Stimulated activated CD8-positive, alpha-beta memory T cell treated with anti-CD3 and anti-CD28 coated beads, Interleukin-4, amount 100 ng/mL, for 4 hours (primary cell): ENCODE results near the gene NOSTRIN.
"Not testable (repeated sequence)": the region's sequence is repeated elsewhere in the genome, so short reads cannot be mapped to it uniquely, and the experiment has no call there.

Experiments
- DNase-seq, 2 donors: peaks; one replicate each; pipeline ENCODE4 v3.0.0-alpha.2; 2020; ENCODE audit warnings: low read depth in 2 of 2, low spot score in 1 of 2

The NOSTRIN gene

DNA sequence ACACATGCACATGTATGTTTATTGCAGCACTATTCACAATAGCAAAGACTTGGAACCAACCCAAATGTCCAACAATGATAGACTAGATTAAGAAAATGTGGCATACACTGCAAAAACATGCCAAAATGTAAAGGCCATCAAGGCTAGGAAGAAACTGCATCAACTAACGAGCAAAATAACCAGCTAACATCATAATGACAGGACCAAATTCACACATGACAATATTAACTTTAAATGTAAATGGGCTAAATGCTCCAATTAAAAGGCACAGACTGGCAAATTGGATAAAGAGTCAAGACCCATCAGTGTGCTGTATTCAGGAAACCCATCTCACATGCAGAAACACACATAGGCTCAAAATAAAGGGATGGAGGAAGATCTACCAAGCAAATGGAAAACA is 64.7 kb downstream of the NOSTRIN start:
- not testable (repeated sequence) for DNase-seq

DNA sequence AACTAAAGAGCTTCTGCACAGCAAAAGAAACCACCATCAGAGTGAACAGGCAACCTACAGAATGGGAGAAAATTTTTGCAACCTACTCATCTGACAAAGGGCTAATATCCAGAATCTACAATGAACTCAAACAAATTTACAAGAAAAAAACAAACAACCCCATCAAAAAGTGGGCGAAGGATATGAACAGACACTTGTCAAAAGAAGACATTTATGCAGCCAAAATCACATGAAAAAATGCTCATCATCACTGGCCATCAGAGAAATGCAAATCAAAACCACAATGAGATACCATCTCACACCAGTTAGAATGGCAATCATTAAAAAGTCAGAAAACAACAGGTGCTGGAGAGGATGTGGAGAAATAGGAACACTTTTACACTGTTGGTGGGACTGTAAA is 67.9 kb downstream of the NOSTRIN start:
- DNase-seq = not testable (repeated sequence)

DNA sequence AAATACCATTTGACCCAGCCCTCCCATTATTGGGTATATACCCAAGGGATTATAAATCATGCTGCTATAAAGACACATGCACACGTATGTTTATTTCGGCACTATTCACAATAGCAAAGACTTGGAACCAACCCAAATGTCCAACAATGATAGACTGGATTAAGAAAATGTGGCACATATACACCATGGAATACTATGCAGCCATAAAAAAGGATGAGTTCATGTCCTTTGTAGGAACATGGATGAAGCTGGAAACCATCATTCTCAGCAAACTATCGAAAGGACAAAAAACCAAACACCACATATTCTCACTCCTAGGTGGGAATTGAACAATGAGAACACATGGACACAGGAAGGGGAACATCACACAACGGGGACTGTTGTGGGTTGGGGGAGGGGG is 68.4 kb downstream of the NOSTRIN start:
- not testable (repeated sequence) for DNase-seq

DNA sequence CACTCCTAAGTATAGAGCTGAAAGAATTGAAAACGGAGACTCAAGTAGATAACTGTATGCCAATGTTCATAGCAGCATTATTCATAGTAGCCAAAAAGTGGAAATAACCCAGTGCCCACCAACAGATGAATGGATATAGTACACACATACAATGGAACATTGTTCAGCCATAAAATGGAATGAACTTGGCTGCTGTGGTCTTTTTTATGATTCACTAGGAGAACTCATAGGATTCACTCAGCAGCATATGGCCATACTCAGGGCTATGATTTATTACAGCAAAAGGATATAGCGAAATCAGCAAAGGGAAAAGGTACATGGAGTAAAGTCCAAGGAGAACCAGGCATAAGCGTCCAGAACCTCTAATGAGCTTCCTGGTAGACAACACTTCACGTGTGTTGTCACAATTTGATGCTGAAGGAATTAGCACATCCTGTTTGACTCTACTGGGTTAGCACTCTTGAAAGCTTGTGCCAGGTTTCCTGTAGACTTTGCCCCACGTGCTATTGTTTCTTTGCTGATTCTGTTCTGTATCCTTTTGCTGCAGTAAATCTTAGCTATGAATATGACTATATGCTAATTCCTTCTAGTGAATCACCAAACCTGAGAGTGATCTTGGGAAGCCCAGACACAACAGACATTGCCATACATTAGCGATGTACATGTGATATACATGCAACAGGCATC is 72.1 kb downstream of the NOSTRIN start:
- DNase-seq = no peak

DNA sequence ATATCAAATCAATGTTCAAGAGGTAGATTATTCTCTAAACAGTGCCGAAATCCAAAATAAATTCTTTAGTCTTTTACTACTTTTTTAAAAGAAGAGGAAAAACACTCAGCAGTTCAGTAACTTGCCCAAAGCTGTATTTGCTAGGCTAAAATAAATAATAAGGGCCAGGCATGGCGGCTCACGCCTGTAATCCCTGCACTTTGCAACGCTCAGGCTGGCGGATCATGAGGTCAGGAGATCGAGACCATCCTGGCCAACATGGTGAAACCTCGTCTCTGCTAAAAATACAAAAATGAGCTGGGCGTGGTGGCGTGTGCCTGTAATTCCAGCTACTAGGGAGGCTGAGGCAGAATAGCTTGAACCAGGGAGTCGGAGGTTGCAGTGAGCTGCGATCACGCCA is 79.7 kb downstream of the NOSTRIN start:
- DNase-seq = not testable (repeated sequence)

DNA sequence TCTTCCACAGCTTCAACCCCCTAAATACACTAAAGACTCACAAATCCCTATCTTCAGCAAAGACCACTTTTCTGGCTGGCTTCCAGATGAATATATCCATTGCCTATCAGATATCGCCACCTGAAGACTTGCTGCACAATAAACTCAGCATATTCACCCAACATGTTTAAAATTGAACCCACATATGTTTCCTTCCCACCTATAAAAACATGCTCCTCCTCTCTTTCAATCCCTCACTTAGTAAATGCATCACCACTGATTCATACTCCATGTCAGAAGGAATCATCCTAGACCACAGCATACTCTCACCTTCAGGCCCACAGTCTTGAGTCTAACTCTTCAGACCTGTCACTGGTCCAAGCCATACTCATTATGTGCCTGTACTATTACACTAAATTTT is 82.5 kb downstream of the NOSTRIN start:
- no peak for DNase-seq

DNA sequence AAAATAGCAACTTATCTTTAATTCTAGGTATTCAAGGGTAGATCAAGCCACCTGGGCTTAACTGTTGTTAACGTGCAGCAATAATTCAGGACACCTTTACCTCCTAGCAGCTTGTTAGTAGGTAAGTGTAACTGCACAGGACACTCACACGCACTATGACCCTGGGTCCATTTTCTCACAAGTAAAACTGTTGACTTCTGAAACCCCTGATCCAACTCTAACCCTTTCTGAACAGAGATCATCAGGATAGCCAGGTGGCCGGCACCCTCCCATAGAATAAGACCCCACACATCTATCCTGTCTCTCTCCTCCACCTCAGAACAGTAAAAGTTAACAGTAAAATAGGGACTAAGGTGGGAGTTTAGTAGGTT is 87.2 kb downstream of the NOSTRIN start:
- no peak for DNase-seq

DNA sequence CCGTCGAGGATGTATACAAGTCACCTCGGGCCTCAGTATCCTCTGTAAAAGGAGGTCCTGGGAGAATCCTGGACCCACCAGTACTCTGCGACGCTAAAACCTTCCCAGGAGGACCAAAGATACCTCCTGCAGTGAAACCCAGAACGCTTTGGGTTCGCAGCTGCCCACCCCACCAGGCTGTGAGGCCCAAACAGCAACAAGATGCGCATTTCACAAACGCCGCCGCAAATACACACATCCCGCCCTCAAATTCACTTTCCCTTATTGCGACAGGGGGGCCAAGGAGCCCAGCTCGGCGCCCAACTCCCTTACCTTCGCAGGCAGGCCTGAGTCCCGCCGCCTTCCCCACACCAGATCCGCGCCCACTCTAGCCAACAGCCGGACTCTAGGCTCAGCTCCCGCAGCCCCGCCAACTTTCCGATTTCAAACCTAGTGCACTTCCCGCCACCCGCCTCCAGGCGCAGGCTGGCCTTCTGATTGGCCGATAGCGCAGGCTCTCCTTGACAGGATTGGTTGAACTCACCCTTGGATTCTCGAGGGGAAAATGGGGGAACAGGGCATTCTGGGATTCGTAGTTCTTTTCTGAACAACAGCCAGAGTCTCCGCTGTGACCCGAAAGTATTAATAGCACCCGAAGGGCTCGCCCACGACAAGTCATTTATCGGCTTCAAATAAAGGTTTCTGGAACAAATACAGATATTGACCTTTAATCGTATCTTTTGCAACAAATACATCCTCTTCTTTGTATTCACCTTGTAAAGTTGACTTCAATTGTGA is 87.8 kb downstream of the NOSTRIN start, which contains the start of gene SPC25:
TSS of gene SPC25 (minus strand) at position 425 of the 777 bp plus-strand sequence. CDS start 911 bp downstream, outside the sequence.
- peak; percentile 58 to 63 for DNase-seq

DNA sequence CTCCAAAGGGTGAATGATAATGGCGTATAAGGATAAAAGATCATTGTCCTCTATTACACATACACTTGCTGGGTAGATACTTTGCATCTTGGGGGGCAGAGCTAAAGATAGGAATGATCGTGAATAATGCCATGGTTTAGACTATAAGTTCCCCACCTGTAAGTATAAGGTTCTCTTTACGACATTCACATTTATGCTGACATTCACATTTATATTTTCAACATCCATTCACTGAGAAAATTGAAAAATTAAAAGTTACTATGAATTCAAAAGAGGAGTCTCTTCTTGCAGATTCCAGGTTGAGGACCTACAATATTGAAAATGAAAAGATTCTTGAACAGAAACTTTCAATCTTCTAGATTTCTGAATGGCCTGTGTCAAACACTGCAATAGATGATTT is 89.9 kb downstream of the NOSTRIN start:
- DNase-seq = no peak

DNA sequence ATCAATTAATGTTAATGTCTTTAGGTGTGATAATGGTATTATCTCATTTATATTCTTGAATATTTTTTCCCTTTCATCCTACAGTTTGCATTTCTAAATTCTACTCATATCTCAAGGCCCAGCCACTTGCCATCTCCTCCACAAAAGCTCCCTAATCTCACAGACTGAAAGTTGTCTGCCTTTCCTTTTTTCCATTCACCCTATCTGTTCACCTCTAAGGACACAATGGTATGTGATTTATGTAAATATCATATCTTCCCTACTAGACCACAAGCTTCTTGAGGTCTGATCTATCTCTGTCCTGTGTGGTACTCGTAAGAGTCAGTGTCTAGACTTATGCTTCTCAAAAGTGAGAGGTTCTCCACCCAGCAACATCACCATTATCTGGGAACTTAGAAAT is 91.7 kb downstream of the NOSTRIN start:
- DNase-seq = no peak

DNA sequence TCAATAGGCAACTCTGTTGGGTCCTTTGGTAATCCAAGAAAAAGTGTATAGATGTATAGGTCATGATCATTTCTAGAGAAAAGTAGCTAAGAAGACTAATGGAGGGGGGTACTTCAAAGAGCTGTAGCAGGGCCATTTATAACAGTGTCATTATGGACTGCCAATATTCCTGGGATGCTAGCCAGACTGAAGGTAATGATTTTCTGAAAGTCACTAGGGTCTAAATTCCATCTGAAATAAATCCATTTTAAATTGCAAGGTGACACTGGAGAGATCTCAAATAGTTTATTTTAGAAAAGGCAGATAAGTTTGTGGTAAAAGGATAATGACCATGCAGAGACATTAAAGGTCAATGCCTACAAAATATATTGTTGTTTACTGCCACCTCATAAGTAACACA is 92.3 kb downstream of the NOSTRIN start:
- no peak for DNase-seq

DNA sequence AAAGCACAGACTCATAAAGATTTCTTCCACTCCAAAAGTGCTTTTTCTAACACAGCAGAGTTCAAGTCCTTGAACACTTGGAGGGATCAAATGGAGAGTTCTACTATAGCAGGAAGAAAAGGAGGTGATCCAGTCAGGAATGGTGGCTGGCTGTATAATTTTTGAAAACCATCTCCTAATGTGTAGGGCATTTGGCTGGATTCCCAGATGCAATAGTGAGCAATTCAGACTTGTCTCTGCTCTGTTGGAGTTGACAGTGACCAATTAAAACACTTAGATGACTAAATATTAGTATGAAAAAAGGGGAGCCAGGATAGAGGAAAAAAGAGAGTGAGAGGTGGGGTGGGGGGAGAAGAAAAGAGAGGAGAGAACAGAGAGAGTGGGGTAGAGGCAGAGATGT is 93.3 kb downstream of the NOSTRIN start:
- no peak for DNase-seq

DNA sequence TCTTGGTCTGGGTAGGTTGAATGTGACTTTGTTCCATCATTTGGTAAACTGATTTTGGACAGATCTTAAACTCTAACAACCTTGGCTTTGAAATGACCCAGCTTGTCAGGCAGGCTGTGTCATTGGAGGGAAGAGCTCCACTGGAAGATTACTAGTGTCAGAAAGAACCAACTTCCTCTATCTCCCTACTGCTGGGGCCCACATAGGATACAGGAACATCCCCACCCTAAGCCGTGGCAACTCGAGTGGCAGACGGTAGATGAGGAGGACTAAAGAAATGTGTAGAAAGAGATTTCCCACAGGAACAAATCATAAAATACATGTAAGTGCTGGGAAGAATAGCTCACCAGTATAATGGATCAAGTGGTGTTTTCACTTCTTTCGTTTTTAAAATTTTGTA is 94.3 kb downstream of the NOSTRIN start:
- no peak for DNase-seq

DNA sequence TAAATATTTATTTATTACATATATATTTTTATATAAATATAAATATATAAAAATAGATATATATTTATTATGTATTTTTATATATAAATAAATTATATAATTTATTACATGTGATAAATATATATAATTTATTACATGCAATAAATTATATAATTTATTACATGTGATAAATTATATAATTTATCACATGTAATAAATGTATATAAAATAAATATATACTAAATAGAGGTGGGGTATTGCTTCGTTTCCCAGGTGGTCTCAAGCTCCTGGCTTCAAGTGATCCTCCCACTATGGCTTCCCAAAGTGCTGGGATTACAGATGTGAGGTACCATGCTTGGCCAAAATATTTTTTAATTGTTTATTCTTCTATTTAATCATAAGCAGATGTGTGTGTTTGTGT is 95.0 kb downstream of the NOSTRIN start:
- no peak for DNase-seq

DNA sequence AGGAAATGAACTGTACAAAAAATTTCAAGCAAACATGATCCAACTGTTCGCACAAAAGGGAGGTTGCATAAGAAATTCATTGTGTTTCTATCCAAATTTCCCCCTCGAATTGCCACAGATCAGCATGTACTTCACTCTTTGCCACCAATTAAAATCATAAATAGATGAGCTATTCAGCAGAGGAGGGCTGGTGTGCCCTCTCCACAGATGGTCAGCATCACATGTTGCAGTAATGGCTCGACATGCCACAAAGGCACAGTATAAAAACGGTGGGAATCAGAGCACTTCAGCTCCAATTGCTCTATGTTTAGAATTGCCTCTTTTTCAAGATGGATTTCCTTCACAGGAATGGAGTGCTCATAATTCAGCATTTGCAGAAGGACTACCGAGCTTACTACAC is 98.6 kb downstream of the NOSTRIN start, which contains the start of gene G6PC2:
TSS of gene G6PC2 (plus strand) at position 289 of the 400 bp plus-strand sequence. CDS start at position 330, 41 bp downstream.
- DNase-seq = no peak

DNA sequence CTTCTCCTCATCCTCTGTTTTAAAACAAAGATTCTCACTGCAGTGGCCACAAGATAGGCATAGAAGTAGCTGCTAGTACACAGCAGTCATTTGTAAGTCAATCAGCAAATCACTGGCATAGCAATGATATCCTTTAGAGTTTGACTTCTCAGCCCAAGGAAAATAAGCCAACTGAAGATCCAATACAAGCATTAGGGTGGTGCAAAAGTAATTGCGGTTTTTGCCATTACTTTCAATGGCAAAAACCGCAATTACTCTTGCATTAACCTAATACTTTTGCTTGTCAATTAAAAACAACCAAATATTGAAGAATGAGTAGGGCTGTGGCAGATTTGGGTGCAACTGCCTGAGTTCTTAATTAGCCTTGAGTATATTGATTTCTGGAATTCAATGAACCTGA is 101.5 kb downstream of the NOSTRIN start:
- DNase-seq = no peak

DNA sequence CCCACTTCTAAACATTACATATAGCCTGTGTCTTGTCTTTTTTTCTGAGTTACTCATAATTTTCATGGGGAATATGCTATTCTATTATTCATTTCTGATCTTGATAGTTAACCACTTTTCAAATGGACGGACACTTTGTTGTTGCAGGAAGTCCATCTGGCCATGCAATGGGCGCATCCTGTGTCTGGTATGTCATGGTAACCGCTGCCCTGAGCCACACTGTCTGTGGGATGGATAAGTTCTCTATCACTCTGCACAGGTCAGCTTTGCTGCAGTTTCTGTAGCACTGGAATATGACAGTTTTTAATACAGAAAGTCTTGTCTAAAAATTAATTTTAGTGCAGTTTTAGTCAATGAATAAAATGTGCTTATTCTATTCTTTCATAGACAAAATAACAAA is 101.9 kb downstream of the NOSTRIN start:
- DNase-seq = no peak

DNA sequence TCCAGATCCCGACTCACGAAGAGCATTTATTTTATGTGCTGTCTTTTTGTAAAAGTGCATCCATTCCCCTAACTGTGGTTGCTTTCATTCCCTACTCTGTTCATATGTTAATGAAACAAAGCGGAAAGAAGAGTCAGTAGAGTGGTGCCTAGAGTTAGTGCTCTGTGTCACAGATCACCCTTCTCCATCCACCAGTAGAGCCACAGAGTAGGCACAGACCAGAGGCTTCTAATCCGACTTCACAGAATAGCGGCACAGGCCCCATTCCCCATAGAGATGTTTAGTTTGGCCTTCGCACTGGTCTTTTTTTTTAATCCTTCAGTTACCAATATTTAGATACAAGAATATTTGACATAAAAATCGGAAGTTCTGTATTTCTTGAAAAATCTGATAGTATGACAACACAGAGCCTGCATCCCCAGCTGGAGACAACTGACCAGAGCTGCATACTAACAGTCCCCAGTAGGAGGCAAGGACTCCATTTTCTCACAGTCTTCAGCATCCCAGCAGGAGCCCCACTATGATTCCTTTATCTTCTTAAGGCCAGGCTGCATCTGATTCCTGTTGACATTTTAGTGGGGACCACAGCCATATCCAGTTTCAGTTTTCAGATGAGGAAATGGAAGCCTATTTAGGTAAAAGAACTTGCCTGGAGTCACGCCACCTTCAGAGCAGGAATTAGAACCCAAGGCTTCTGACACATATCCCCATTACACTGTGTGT is 105.7 kb downstream of the NOSTRIN start:
- no peak for DNase-seq

DNA sequence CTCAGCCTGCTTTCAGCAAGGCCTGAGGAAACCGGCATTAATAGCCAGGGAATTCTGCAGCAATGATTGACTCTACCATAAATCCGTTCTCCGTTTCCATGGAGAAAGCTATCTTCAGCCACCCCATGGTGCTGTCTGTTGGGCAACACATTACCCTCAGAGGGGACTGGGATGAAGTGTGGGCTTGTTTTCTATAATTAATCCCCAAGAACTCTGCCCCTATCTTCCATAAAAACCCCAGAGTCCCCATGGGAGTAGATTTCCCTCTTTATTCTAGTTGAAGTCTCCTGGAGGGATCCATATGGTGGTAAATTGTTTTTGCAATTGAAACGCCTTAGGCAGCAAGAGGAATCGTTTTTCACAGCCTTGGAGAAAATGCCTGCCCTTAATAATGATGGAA is 107.9 kb downstream of the NOSTRIN start:
- no peak for DNase-seq

DNA sequence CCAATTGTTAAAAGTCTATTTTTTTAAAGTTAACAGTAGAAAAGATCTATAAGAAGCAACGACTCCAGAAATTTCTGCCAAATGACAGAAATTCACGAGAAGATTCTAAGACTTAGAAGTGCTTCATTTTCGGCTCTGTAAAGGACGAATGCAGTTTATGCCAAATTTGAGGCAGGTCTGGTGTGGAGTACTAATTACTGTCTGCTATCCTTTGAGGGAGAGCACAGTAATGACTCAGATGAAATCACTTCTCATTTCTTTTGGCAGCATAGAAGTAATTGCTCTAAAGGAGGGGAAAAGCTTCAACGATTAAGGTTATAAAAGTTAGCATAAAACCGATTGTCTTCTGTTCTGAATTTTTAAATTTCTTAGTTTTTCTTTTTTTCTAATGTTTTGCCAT is 110.0 kb downstream of the NOSTRIN start:
- no peak for DNase-seq

DNA sequence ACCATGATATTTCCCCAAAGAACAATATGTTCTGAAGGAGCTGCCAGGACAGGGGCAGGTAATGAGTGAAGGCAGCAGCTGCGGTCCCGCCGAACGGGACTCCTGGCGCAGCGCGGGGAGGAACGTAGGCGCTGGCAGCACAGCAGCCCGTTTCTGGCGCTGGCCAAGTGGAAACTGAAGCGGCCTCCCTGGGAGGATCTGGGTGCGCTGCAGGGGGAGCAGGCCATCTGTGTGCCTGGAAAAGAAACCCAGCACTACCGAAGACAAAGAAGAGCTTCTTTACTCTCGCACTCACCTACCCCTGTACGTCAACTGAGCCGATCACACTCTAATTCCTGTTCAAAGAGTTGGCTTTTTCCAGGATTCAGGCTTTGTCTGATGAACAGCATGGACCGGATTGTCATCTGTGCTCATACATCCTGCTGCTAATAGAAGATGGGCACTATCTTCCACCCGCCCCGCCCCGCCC is 110.5 kb downstream of the NOSTRIN start:
- DNase-seq = no peak

DNA sequence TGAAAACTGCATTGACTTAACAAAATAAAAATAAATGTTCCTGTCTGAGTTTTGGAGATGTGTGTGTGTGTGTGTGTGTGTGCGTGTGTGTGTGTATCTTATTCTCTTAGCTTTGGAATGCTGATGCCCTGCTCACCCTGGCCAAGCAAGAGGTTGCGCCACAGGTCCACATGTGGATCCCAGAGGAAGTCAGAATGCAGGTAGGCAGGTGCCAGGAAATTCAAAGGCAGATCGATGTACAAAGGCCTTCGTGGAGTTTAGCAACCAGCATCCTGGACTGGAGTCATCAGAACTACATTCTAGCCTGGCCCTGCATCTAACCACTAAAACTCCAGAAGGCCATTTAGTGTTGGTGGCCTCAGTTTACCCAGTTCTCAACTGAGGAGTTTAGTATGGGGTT is 111.1 kb downstream of the NOSTRIN start:
- DNase-seq = no peak
